H9 (cell line): Measurements from ENCODE around the gene SEZ6. TPM values are rescaled to one million over a fixed set of nuclear protein-coding genes. Genes with fewer than 3 reads are reported as not detected.

Experiments used
- DNase-seq: peaks from one replicate; pipeline ENCODE4 v3.0.0-alpha.2; 2017
- H2AFZ ChIP-seq: one replicate; pipeline ENCODE4 v1.6.1; 2013; ENCODE audit warnings: mild to moderate bottlenecking, low read length, control low read depth, moderate library complexity
- H2AK5ac ChIP-seq: 2 replicates; pipeline ENCODE4 v1.6.1; 2013; ENCODE audit warnings: low read length, control low read depth, mixed read lengths; ENCODE audit not compliant: insufficient read length
- H2BK120ac ChIP-seq: one replicate; pipeline ENCODE4 v1.6.1; 2013; ENCODE audit warnings: low read depth, mild to moderate bottlenecking, low read length, control low read depth, inconsistent platforms; ENCODE audit not compliant: poor library complexity, severe bottlenecking
- H2BK12ac ChIP-seq: 2 replicates; pipeline ENCODE4 v1.6.1; 2013; ENCODE audit warnings: low read length, control low read depth, mixed read lengths, low read depth; ENCODE audit not compliant: insufficient read length
- H2BK15ac ChIP-seq: 2 replicates; pipeline ENCODE4 v1.6.1; 2013; ENCODE audit warnings: low read depth, low read length, control low read depth
- H2BK20ac ChIP-seq: one replicate; pipeline ENCODE4 v1.6.1; 2013; ENCODE audit warnings: low read depth, mild to moderate bottlenecking, low read length, control low read depth, inconsistent platforms; ENCODE audit not compliant: poor library complexity, severe bottlenecking
- H2BK5ac ChIP-seq: 2 replicates; pipeline ENCODE4 v1.6.1; 2013; ENCODE audit warnings: low read length, control low read depth, mixed read lengths; ENCODE audit not compliant: insufficient read length
- H3K14ac ChIP-seq: 2 replicates; pipeline ENCODE4 v1.6.1; 2013; ENCODE audit warnings: low read length, control low read depth; ENCODE audit not compliant: insufficient read depth
- H3K18ac ChIP-seq: 2 replicates; pipeline ENCODE4 v1.6.1; 2013; ENCODE audit warnings: low read depth, mild to moderate bottlenecking, mixed read lengths, low read length, control low read depth; ENCODE audit not compliant: insufficient read length
- H3K23ac ChIP-seq: 2 replicates; pipeline ENCODE4 v1.6.1; 2013; ENCODE audit warnings: low read length, control low read depth, mixed read lengths, low read depth; ENCODE audit not compliant: insufficient read length
- H3K23me2 ChIP-seq: 2 replicates; pipeline ENCODE4 v1.6.1; 2013; ENCODE audit warnings: low read depth, mild to moderate bottlenecking, mixed read lengths, low read length, control low read depth; ENCODE audit not compliant: insufficient read length, poor library complexity, severe bottlenecking
- H3K27ac ChIP-seq: 2 replicates; pipeline ENCODE4 v1.5.1; 2013; ENCODE audit warnings: low read length, control low read depth, mixed read lengths, low read depth; ENCODE audit not compliant: insufficient read length
- H3K27me3 ChIP-seq: 2 replicates; pipeline ENCODE4 v1.6.1; 2013; ENCODE audit warnings: low read length, control low read depth, inconsistent platforms; ENCODE audit not compliant: insufficient read depth
- H3K4ac ChIP-seq: 2 replicates; pipeline ENCODE4 v1.6.1; 2013; ENCODE audit warnings: low read depth, mild to moderate bottlenecking, control low read depth, inconsistent platforms, low read length, moderate library complexity
- H3K4me1 ChIP-seq: 2 replicates; pipeline ENCODE4 v1.6.1; 2013; ENCODE audit warnings: low read length, control low read depth, inconsistent platforms; ENCODE audit not compliant: insufficient read depth
- H3K4me2 ChIP-seq: 2 replicates; pipeline ENCODE4 v1.6.1; 2013; ENCODE audit warnings: low read length, control low read depth, mixed read lengths; ENCODE audit not compliant: insufficient read length, insufficient read depth
- H3K56ac ChIP-seq: 2 replicates; pipeline ENCODE4 v1.6.1; 2013; ENCODE audit warnings: low read depth, mild to moderate bottlenecking, mixed read lengths, low read length, control low read depth; ENCODE audit not compliant: insufficient read length
- H3K79me1 ChIP-seq: 2 replicates; pipeline ENCODE4 v1.6.1; 2013; ENCODE audit warnings: low read depth, mild to moderate bottlenecking, moderate library complexity, low read length, control low read depth, inconsistent platforms; ENCODE audit not compliant: insufficient read depth, poor library complexity, severe bottlenecking
- H3K79me2 ChIP-seq: 2 replicates; pipeline ENCODE4 v1.6.1; 2013; ENCODE audit warnings: low read length, control low read depth, inconsistent platforms; ENCODE audit not compliant: insufficient read depth
- H3K9ac ChIP-seq: 2 replicates; pipeline ENCODE4 v1.6.1; 2013; ENCODE audit warnings: low read length, control low read depth, mixed read lengths; ENCODE audit not compliant: insufficient read length; ENCODE audit errors: extremely low read depth
- H3K9me3 ChIP-seq: one replicate; pipeline ENCODE4 v1.6.1; 2013; ENCODE audit warnings: low read depth, low read length, inconsistent platforms; ENCODE audit not compliant: control insufficient read depth
- H3T11ph ChIP-seq: one replicate; pipeline ENCODE4 v1.6.1; 2013; ENCODE audit warnings: mild to moderate bottlenecking, low read length, control low read depth, inconsistent platforms
- H4K20me1 ChIP-seq: one replicate; pipeline ENCODE4 v1.6.1; 2013; ENCODE audit not compliant: control insufficient read depth, insufficient read length, insufficient read depth
- H4K5ac ChIP-seq: 2 replicates; pipeline ENCODE4 v1.6.1; 2013; ENCODE audit warnings: low read depth, mild to moderate bottlenecking, mixed read lengths, low read length, control low read depth; ENCODE audit not compliant: insufficient read length
- H4K8ac ChIP-seq: replicated peaks from 2 replicates; pipeline ENCODE4 v1.6.1; 2013; ENCODE audit warnings: low read length, control low read depth, mixed read lengths, low read depth; ENCODE audit not compliant: insufficient read length
- H4K91ac ChIP-seq: 2 replicates; pipeline ENCODE4 v1.6.1; 2013; ENCODE audit warnings: low read depth, mild to moderate bottlenecking, moderate library complexity, mixed read lengths, low read length, control low read depth; ENCODE audit not compliant: insufficient read length
- H3K27ac Mint-ChIP-seq, 3 experiments: 2 replicates in 2 of 3; 3 replicates in 1 of 3; pipeline ENCODE4 v1.8.0; 2020 to 2021; ENCODE audit warnings: mixed read lengths in 3 of 3, mild to moderate bottlenecking in 1 of 3, moderate library complexity in 1 of 3
- H3K27me3 Mint-ChIP-seq: 2 replicates; pipeline ENCODE4 v1.8.0; 2021; ENCODE audit warnings: low read depth, mild to moderate bottlenecking, moderate library complexity, mixed read lengths
- H3K36me3 Mint-ChIP-seq, 3 experiments: 2 replicates in 2 of 3; 3 replicates in 1 of 3; pipeline ENCODE4 v1.8.0; 2020 to 2021; ENCODE audit warnings: low read depth in 3 of 3, mixed read lengths in 3 of 3; ENCODE audit not compliant: insufficient read depth in 1 of 3
- H3K4me1 Mint-ChIP-seq, 2 experiments: 2 replicates each; pipeline ENCODE4 v1.8.0; 2020; ENCODE audit warnings: mixed read lengths in 2 of 2
- H3K4me3 Mint-ChIP-seq, 2 experiments: 2 replicates in 1 of 2; 3 replicates in 1 of 2; pipeline ENCODE4 v1.8.0; 2020 to 2021; ENCODE audit warnings: mild to moderate bottlenecking in 2 of 2, mixed read lengths in 2 of 2, moderate library complexity in 1 of 2
- H3K9me3 Mint-ChIP-seq, 2 experiments: 2 replicates in 1 of 2; 3 replicates in 1 of 2; pipeline ENCODE4 v1.8.0; 2020; ENCODE audit warnings: mild to moderate bottlenecking in 2 of 2, mixed read lengths in 2 of 2, moderate library complexity in 1 of 2
- CTCF ChIP-seq: fragments of 200-600 bp; sonication (generic); conservative IDR thresholded peaks from 3 replicates; pipeline ENCODE4 v1.8.0; 2021; ENCODE audit warnings: antibody characterized with exemption, mild to moderate bottlenecking
- WGBS: extraction: QIAGEN DNeasy Blood & Tissue Kit; methylation state at CpG from one replicate; pipeline ENCODE4 v1.1.7; 2013; ENCODE audit warnings: missing lambda C conversion rate, low lambda C conversion rate, mixed read lengths; ENCODE audit not compliant: insufficient read length; ENCODE audit errors: extremely low coverage; 5-methylcytosine and 5-hydroxymethylcytosine counted together
- total RNA-seq: library from RNA; stranded (reverse); gene quantifications from 2 replicates; pipeline ENCODE4 v1.2.1, GENCODE V29; 2021

SEZ6 gene
- total RNA-seq, 1 experiment from 2014 or later, result 1.8 TPM

DNA sequence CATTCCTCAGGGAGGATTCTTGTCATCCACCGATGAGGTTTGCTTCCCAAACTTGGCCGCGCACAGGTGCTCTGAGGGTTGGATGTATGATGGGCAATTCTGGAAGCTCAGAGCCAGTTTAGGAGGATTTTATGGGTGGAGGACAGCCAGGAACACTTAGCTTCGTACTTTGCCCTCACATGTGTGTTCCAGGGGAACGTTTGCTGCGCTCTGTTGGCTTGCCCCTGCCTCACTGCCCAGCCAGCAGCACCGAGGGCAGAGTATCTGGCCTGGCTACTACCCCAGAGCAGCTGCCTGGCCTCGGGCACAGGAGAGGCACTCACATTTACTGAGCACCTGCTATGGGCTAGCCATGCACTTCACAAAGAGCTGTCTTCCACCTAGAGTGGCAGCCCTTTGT, 14.1 kb downstream of the SEZ6 start:
- H3K9me3 ChIP-seq, result no peaks in the 10 kb centered on the region
- H4K20me1 ChIP-seq, result no peaks in the 10 kb centered on the region
- no peak overlapping the region for H2AK5ac ChIP-seq
- H4K5ac ChIP-seq, result no peak overlapping the region
- H3K4me2 ChIP-seq, result no peak overlapping the region
- H3K23ac ChIP-seq, result no peak overlapping the region
- H2BK5ac ChIP-seq, result no peak overlapping the region
- H2BK20ac ChIP-seq, result no peak overlapping the region
- no peak overlapping the region for H4K91ac ChIP-seq
- H3K9ac ChIP-seq, result no peak overlapping the region
- no peak overlapping the region for H2BK120ac ChIP-seq
- no peaks in the 10 kb centered on the region for H3K23me2 ChIP-seq
- no peak overlapping the region for H3K56ac ChIP-seq
- no peak overlapping the region for H4K8ac ChIP-seq
- peaks cover 17 to 32% of the 10 kb centered on the region in 2 experiments for H3K4me1 Mint-ChIP-seq
- no peaks in the 10 kb centered on the region for H3K4me1 ChIP-seq
- H3K27ac Mint-ChIP-seq, result 0 out of 7 replicates have a peak overlapping the region, but pooled peaks of 1 of the 3 experiments have one; percentile 62
- H2BK12ac ChIP-seq, result no peak overlapping the region
- H3K4me3 Mint-ChIP-seq, result no peak overlapping the region
- H2BK15ac ChIP-seq, result no peak overlapping the region
- no peak for DNase-seq
- H3K18ac ChIP-seq, result no peak overlapping the region
- H3K27ac ChIP-seq, result no peak overlapping the region
- H2AFZ ChIP-seq, result no peak overlapping the region
- no peak for TF ChIP-seq CTCF
- H3K14ac ChIP-seq, result no peak overlapping the region
- peaks cover 15% of the 10 kb centered on the region for H3K27me3 Mint-ChIP-seq
- H3K36me3 Mint-ChIP-seq, result no peaks in the 10 kb centered on the region; a peak in 1 of 7 replicates
- H3K79me2 ChIP-seq, result no peaks in the 10 kb centered on the region
- WGBS, result no CpG with 5 or more reads among the region's 8 CpGs
- H3K4ac ChIP-seq, result no peak overlapping the region
- peaks cover 0 to 2% of the 10 kb centered on the region in 2 experiments; a peak in 1 of 5 replicates for H3K9me3 Mint-ChIP-seq
- H3K27me3 ChIP-seq, result no peaks in the 10 kb centered on the region
- no peak overlapping the region for H3T11ph ChIP-seq
- H3K79me1 ChIP-seq, result no peaks in the 10 kb centered on the region
